HT1080 (cell line): ENCODE data around the gene CIC. TPM values are rescaled to one million over a fixed set of nuclear protein-coding genes. Genes with fewer than 3 reads are reported as not detected.

Source experiments
- DNase-seq: peaks from one replicate; pipeline ENCODE4 v3.0.0-alpha.2; 2015; ENCODE audit warnings: low read depth
- total RNA-seq: library from RNA; depleted of rRNA; stranded (reverse); fragments of >200 nt; shearing (Covaris generic); gene quantifications from 2 replicates; pipeline ENCODE4 v1.2.3, GENCODE V29; 2014

Gene CIC
- total RNA-seq, 1 experiment from 2014 or later: 22.6 TPM

GRCh38 chr19:42275103-42275502, 6.1 kb downstream of the CIC start:
- DNase-seq: no peak

- no peak for DNase-seq
These were observed 6.5 kb downstream of the CIC start for GRCh38 chr19:42275517-42275916.

DNA sequence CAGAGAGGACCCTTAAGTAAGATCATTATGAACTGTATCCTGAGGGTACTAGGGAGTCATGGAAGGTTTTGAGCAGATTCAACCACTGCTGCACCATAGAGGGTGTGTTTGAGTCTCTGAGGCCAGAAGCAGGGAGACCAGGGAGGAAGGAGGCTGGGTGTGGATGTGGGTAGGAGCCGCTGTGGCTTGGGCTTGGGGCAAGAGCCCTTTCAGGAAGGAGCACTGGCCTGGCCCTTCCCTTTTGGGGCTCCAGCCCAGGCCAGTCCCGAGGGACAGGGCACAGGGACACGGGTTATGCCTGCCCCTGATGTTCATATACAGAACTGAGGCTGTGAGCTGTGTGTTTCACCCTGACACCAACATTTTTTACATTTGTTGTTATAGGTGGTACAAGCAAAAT, 7.2 kb downstream of the CIC start:
- DNase-seq: no peak

DNA sequence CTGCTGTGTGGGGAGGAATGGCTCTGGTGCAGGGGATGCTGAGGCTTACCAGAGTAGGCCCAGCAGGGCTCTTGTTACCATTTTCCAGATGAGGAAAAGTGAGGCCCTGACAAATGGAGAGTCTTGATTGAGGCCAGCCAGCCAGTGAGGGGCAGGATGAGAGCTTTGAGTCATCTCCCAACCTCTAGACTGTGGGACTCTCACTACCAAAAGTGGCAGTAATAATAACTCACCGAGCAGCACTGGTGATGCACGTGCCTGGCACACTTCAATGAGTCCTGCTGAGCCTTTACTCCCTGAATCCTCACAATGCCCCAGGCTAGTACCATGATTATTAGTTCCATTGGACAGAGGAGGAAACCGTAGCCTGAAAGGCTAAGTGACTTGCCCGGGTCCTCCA, 7.8 kb downstream of the CIC start:
- DNase-seq: no peak

- DNase-seq: peak; percentile 33
These were observed 8.9 kb downstream of the CIC start for GRCh38 chr19:42277821-42278451.

- no peak for DNase-seq
These were observed 9.6 kb downstream of the CIC start for GRCh38 chr19:42278452-42279154.

GRCh38 chr19:42279155-42279901, 10.3 kb downstream of the CIC start:
- DNase-seq: no peak

DNA sequence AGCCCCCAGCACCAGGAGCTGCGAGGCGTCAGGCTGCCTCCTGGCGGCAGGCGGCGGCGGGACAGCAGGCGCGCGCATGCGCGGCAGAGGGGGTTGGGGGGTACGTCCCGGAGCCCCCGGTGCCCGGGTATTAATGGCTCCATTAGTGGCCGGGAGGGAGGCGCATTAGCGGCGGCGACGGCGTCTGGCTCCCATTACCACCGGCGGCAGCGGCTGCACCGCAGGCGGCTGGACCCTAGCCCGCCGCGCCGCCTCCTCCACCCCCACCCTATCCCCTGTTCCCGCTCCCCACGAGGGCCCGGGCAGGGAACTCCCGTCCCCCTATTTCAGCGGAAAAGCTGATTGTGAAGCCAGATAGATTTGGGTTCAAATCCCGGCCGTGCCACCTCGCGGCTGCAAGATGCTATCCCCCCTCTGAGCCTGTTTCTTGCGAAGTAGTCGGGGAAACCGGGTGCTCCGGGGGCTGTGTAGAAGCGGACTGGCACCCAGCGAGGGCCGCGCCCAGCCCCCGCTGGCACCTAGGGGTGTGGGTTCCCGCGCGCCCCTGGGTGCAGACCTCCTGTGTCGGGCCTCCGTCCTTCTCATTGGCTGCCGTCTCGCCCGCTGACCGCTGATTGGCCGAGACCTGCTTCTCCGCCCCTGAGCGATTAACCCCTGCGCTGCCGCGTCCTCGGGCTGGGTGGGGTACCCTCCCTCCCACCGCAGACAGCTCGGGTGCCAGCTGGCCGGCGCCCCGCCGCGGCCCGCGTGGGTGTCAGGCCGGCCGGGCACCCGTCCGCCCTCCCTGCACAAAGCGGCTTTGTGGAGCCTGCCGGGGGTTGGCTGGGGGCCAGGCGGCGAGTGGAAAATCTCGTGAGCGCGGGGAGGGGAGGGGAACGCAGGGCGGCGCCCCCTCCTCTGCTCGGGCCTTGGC, 11.1 kb downstream of the CIC start:
- peak; percentile 92 for DNase-seq

- peak; percentile 54 for DNase-seq
These were observed 11.7 kb downstream of the CIC start for GRCh38 chr19:42280815-42281145.

DNA sequence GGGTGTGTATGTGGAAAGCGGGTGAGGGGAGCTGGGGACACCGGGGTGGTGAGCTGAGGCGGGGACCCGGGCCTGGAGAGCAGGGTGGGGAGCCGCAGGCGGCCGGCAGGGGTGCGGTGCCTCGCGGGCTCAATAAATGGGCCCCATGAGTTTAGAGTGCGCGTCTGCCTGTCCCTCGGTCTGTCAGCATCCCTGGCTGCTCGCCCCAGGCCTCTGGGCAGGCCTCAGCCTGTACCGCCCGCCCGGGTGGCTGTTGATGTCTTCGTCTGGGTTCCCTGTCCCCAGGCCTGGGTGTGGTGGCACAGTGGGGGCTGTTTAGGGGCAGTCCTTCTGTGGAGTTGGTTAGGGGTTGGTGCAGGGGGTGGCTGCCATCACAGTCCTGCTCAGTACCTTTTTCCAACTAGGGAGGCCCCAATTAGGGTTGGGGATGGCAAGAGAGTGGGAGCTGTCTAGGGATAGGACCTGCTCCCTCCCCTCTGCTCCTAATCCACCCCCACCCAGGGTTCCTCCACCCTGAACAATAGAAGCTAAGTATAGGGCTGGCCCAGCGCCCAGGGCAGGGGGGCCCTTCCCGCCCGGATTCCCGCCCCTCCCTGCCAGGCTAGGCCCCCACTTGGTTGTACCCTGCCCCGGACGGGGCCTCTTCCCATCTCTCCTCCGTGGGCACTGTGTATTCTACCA, 12.2 kb downstream of the CIC start:
- peak; percentile 67 for DNase-seq

DNA sequence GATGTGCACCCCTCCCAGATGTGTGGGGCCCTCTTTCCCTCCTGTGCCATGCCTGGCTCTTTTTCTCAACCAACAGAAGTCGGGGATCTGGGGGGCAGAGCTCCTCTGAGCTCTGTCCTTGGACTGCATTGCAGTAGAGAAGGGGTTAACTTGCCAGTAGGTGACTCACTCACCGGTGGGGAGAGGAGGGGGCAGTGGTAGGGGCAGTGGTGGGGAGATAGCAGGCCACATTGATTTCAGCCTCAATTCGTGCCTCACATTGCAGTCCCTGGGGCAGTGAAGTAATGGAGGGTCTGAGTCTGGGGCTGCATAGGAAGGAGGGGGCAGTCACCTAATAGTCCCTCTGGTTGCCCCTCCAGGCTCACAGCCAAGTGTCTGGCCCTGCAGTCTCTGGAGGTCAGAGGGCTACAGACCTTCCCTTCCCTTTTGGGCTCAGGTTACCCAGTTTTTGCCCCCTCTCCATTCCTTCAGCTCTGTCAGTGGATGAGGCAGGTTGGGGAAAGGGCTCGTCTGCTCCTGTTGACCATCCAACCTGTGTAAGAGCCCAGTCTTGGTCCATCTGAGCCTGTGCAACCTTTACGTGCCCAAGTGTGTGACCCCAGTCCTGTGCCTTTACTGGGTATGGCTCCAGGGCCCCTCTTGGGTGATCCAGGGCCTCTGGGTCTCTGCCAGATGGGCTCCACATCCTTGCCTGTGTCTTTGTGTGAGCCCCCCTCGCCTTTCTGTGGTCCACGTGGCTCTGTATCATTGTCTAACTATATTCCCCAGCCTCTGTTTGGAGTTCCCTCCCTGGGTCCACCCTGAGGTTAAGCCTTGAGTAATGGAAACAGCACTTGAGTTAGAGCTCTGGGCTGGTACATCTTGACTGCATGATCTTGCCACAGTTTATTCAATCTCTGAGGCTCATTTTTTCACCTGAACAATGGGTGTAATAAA, 13.0 kb downstream of the CIC start:
- DNase-seq: peak; percentile 29

DNA sequence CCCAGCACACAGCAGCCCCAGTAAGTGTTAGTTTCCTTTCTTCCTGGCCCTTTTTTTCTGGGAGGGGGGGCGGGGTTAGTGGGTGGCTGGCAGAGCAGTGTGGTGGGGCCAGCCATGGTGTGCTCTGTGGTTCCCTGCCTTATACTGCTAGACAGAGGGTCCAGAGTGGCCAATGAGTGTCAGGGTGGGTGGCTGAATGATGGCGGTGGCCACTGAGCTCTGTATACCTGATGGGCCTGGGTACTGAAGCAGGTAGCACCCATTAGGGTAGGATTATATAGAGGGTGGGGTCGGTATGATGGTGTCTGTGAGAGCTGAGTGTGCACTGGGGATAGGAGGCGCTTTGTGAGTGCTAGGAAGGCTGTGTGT, 13.8 kb downstream of the CIC start:
- no peak for DNase-seq

DNA sequence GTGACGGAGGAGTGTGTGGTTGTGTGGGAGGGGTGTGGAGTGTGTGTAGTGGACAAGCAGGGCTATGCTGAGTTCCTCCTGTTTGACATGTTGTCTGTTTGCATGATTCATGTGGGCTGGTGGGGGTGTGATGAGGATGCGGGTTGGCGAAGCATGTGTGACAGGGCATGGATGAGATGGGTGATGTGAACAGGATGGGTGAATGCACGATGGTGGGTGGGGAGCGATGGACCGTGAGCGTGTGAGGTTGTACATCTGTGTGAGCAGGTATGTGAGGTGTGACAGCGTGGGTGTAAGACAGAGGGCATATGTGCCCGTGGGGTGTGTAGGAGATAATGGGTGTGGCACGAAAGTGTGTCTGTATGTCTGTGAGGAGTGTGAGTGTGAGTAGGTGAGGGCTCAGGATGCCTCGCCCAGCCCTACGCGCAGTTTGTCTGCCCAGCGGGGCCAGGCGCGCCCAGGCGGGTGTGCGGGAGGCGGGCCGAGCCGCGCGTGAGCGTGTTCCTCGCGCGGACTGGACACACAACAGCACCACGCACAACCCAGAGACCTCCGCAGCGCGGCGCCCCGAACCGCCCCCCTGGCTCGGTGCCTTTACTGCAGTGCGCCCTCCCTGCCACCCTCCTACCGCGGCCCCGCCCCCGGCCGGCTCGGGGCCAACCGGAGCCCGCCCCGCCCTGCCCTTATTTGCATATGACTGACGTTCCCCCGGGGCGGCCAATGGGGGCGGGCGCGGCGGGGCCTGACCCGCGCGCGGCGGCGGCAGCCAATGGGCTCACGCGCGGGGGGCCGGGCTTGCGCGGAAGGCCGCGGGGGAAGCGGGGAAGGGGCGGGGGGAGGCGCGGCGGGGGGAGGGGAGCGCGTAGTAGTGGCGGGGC, 14.4 kb downstream of the CIC start:
- peak; percentile 71 for DNase-seq

- no peak for DNase-seq
These were observed 15.0 kb downstream of the CIC start for GRCh38 chr19:42284066-42284501.

- no peak for DNase-seq
These were observed 15.7 kb downstream of the CIC start for GRCh38 chr19:42284591-42285341.

DNA sequence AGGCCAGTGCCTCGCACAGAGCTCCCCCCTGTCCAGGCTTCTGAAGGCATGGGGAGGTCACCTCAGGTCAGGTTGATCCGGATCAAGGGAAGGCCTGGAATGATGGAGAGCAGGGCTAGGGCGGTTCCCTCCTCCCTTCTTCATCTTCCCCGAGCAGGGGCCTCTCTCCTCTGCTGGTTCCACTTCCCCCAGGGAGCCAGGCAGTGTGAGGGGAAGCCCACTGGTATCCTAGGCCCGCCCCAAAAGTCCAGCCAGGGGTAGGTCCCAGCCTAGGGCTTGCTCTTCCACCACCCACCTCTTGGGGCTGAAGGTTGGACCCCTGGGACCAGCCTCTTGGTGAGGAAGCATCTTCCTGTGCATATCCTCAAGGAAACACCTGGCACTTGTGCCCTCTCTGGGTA, 16.5 kb downstream of the CIC start:
- DNase-seq: no peak

- DNase-seq: no peak
These were observed 16.9 kb downstream of the CIC start for GRCh38 chr19:42285988-42286348.

DNA sequence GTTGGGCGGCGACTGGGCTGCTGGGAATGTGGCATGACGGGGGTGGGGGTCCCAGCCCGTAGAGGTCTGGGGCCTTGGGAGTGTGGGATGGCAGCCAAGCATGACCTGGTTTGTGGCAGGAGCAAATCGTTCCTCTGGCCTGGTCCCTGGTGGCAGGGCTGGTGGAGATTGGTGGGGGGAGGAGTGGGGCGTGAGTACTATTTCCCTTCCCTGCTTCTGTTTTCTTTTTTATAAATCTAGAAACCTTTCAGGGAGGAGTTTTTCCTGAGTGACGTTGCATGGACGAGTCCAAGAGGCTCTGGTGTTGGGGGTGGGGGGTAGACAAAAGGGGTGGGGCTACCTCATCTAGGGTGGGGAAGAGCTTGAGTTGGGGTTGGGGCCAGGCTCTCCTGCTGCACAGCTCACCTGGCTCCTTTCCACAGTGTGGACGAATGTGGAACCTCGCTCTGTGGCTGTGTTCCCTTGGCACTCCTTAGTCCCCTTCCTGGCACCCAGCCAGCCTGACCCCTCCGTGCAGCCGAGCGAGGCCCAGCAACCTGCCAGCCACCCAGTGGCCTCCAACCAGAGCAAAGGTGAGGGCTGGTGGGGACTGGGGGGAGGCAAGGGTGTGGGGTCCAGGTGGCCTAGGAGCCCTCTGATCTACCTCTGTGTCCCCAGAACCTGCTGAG, 17.4 kb downstream of the CIC start:
- DNase-seq: no peak
